Activated CD4-positive, alpha-beta T cell treated with anti-CD3 and anti-CD28 coated beads, Interleukin-2, Interleukin-6, amounts not matched to agents 100 ng/mL and 50 ng/mL, durations not matched to agents 16 hours and 8 hours (primary cell): Measurements from ENCODE around the gene AFF4.
"Not testable (repeated sequence)": the region's sequence is repeated elsewhere in the genome, so short reads cannot be mapped to it uniquely, and the experiment has no call there.

ENCODE experiments used
- DNase-seq: peaks from one replicate; pipeline ENCODE4 v3.0.0-alpha.2; 2020

The AFF4 gene

GRCh38 chr5:132952829-132953228 lies 10.6 kb downstream of the AFF4 start:
- no peak for DNase-seq

GRCh38 chr5:132951897-132952296 lies 11.5 kb downstream of the AFF4 start:
- DNase-seq = no peak

GRCh38 chr5:132949136-132949535 lies 14.3 kb downstream of the AFF4 start:
- DNase-seq = no peak

GRCh38 chr5:132947671-132948070 lies 15.8 kb downstream of the AFF4 start:
- DNase-seq = no peak

- not testable (repeated sequence) for DNase-seq
These were observed 18.1 kb downstream of the AFF4 start for GRCh38 chr5:132945315-132945714.

- no peak for DNase-seq
These were observed 19.9 kb downstream of the AFF4 start for GRCh38 chr5:132943362-132944022.

- DNase-seq = no peak
These were observed 22.1 kb downstream of the AFF4 start for GRCh38 chr5:132941331-132941730.

- DNase-seq = no peak
These were observed 35.4 kb downstream of the AFF4 start for GRCh38 chr5:132928062-132928407.

GRCh38 chr5:132927355-132928061 lies 35.9 kb downstream of the AFF4 start:
- DNase-seq = no peak

GRCh38 chr5:132926437-132926836 lies 37.0 kb downstream of the AFF4 start:
- no peak for DNase-seq

GRCh38 chr5:132916086-132916485 lies 47.3 kb downstream of the AFF4 start:
- DNase-seq = no peak

GRCh38 chr5:132915681-132916080 lies 47.8 kb downstream of the AFF4 start:
- DNase-seq = no peak

GRCh38 chr5:132909702-132910101 lies 53.7 kb downstream of the AFF4 start:
- no peak for DNase-seq

GRCh38 chr5:132907161-132907560 lies 56.3 kb downstream of the AFF4 start:
- no peak for DNase-seq

- DNase-seq = no peak
These were observed 57.5 kb downstream of the AFF4 start for GRCh38 chr5:132905938-132906337.

GRCh38 chr5:132901730-132902129 lies 61.7 kb downstream of the AFF4 start:
- DNase-seq = no peak

- DNase-seq = no peak
These were observed 62.4 kb downstream of the AFF4 start for GRCh38 chr5:132901036-132901435.

- peak; percentile 19 for DNase-seq
These were observed 65.3 kb downstream of the AFF4 start for GRCh38 chr5:132898094-132898493.

GRCh38 chr5:132896685-132897084 lies 66.7 kb downstream of the AFF4 start:
- DNase-seq = no peak

GRCh38 chr5:132895719-132896305 lies 67.6 kb downstream of the AFF4 start:
- no peak for DNase-seq

GRCh38 chr5:132890817-132891216 lies 72.6 kb downstream of the AFF4 start:
- DNase-seq = no peak

GRCh38 chr5:132889501-132889900 lies 73.9 kb downstream of the AFF4 start:
- no peak for DNase-seq

- no peak for DNase-seq
These were observed 76.2 kb downstream of the AFF4 start for GRCh38 chr5:132887283-132887682.

- DNase-seq = no peak
These were observed 77.2 kb downstream of the AFF4 start for GRCh38 chr5:132886064-132886823.
